ENCODE data around the gene FRMD5. TPM values are rescaled to one million over a fixed set of nuclear protein-coding genes. Genes with fewer than 3 reads are reported as not detected.

FRMD5 gene
- total RNA-seq, 1 experiment from 2014 or later = 27.2 TPM

- Histone ChIP-seq H3K27ac (ENCODE audit: low read depth, low read length) (no peak overlapping the region), H3K9ac (ENCODE audit: low read length) (no peak overlapping the region), H3K4me2 (ENCODE audit: low read length) (no peak overlapping the region), H3K4me3 (replicated peaks in 1 of 2; ENCODE audit: low read depth in 1 of 2, low read length in 2 of 2) (no peak overlapping the region), H3K9me3 (ENCODE audit: control insufficient read depth in 1 of 2, insufficient read depth in 1 of 2, low read depth in 1 of 2, low read length in 2 of 2) (no peaks in the 10 kb centered on the region), H3K27me3 (ENCODE audit: insufficient read depth, low read length) (no peaks in the 10 kb centered on the region), H3K9me2 (ENCODE audit: insufficient read depth) (no peaks in the 10 kb centered on the region), H3K4me1 (ENCODE audit: control insufficient read depth in 1 of 2, insufficient read depth in 2 of 2, low read length in 2 of 2) (peaks cover 8 to 14% of the 10 kb centered on the region in 2 experiments), H3K36me3 (ENCODE audit: control insufficient read depth in 1 of 2, insufficient read depth in 2 of 2, low read length in 2 of 2) (no peaks in the 10 kb centered on the region), H3K79me2 (ENCODE audit: insufficient read depth, low read length) (peaks cover 43% of the 10 kb centered on the region), H4K20me1 (ENCODE audit: insufficient read depth) (peaks cover 3% of the 10 kb centered on the region; the same call in 1 of the 2 replicates), H2AFZ (ENCODE audit: low read depth, low read length, poor library complexity, severe bottlenecking) (no peak overlapping the region)
- intact Hi-C loops (cut with micrococcal nuclease) = no loop called here
- DNase-seq (ENCODE audit: low read depth, low spot score) (no peak), ATAC-seq (no peak)
- POLR2A ChIA-PET = no interaction called here
- RAD21 ChIA-PET (ENCODE audit: low non-redundant PET in 1 of 2, low total read pairs in 2 of 2, uncharacterized antibody in 2 of 2, unreplicated experiment in 2 of 2) = no interaction called here
- CTCF ChIA-PET = no interaction called here
- TF ChIP-seq ZFX (IDR thresholded peaks at IDR 0.05) = no peak
- no peak for TF ChIP-seq EZH2 (IDR thresholded peaks at IDR 0.05)
- TF ChIP-seq POLR2A (IDR thresholded peaks at IDR 0.05; ENCODE audit: borderline replicate concordance, extremely low read depth, insufficient read depth, insufficient read length) = no peak
- no peak for TF ChIP-seq SP1 (IDR thresholded peaks at IDR 0.05; ENCODE audit: low read depth)
- TF ChIP-seq CBX3 (IDR thresholded peaks at IDR 0.05; ENCODE audit: low read depth) = no peak
- TF ChIP-seq JUND (IDR thresholded peaks at IDR 0.05) = no peak
- no peak for TF ChIP-seq RAD21 (IDR thresholded peaks at IDR 0.05; ENCODE audit: low read depth)
- TF ChIP-seq ELF1 (IDR thresholded peaks at IDR 0.05; ENCODE audit: borderline replicate concordance, low read depth) = no peak
- TF ChIP-seq POLR2AphosphoS5 (IDR thresholded peaks at IDR 0.05; ENCODE audit: low read depth, low read length) = no peak
- TF ChIP-seq ZNF274 (IDR thresholded peaks at IDR 0.05; ENCODE audit: low read depth, low read length) = no peak
- TF ChIP-seq YY1 (IDR thresholded peaks at IDR 0.05; ENCODE audit: extremely low read depth, insufficient replicate concordance, low read depth, low read length) = no peak
- no peak for TF ChIP-seq SRF (IDR thresholded peaks at IDR 0.05; ENCODE audit: low read depth)
- TF ChIP-seq CTCF (IDR thresholded peaks at IDR 0.05 in 2 of 3, conservative IDR thresholded peaks at IDR 0.05 in 1 of 3; ENCODE audit: borderline replicate concordance in 1 of 3, insufficient read depth in 1 of 3, low read depth in 2 of 3, low read length in 2 of 3) = no peak
- TF ChIP-seq FOSL1 (IDR thresholded peaks at IDR 0.05; ENCODE audit: low read depth) = no peak
- TF ChIP-seq SIN3A (IDR thresholded peaks at IDR 0.05; ENCODE audit: low read depth) = no peak
- no TSS peak for BruUV-seq (replicated peaks)
These were observed 237.3 kb downstream of the FRMD5 start for GRCh38 chr15:43957724-43958123.
